GM21515 (cell line): Measurements from ENCODE around the gene SYAP1.
"Not testable (repeated sequence)": the region's sequence is repeated elsewhere in the genome, so short reads cannot be mapped to it uniquely, and the experiment has no call there.

Experiments used
- ATAC-seq: cut with Tn5 transposase; IDR thresholded peaks from one replicate; pipeline ENCODE4 v1.9.1; 2021; ENCODE audit not compliant: unreplicated experiment

Gene SYAP1

DNA sequence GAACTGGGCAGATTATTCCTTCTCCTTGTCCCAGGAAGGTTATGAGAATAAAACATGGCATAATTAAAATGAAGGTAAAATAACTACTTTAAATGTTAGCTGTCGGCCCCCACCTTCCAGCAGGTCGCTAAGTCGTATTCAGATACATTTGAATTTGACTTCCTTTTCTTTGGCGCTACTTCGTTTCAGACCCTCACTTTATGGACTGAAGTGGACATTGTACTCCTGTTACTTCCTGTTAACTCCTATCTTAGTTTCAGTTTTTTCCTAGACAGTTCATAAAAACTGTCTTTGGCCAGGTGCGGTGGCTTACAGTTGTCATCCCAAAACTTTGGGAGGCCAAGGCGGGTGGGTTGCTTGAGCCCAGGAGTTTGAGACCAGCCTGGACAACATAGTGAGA lies 5.7 kb downstream of the SYAP1 start:
- ATAC-seq, result no peak

DNA sequence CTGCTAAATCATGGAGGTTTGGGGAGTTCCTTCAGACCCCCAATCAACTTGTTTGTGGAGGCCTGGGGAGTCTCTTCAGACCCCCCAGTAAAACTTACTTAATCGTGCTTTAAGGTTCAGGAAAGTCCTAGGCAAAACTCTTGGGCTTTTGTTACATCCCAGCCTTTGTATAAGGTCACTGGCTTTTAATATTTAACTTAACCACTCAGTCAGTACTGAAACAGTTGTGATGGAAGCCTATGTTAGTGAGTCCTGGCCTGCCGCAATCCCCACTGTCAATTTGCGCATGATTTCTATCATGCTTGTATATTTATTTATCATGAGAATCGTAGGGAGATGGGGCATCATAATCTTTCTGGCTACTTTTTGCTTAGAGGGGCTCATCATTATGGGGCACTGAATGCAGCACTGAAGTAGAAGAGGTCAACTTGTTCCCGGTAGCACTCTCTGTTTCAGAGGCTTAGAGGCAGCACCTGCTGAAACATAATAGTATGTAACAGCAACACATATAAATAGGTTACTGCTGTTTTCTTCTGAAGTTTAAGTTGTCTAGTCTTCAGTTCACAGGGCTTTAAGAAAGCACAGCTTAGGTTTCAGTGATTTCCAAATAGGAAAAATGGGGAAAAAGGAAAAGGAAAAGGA lies 7.1 kb downstream of the SYAP1 start:
- ATAC-seq, result peak; percentile 74

GRCh38 chrX:16727637-16728036 lies 8.2 kb downstream of the SYAP1 start:
- ATAC-seq, result no peak

- no peak for ATAC-seq
These were observed 11.0 kb downstream of the SYAP1 start for GRCh38 chrX:16730450-16730849.

GRCh38 chrX:16733013-16733412 lies 13.6 kb downstream of the SYAP1 start:
- ATAC-seq, result no peak

GRCh38 chrX:16737024-16737423 lies 17.6 kb downstream of the SYAP1 start:
- no peak for ATAC-seq

- ATAC-seq, result no peak
These were observed 20.2 kb downstream of the SYAP1 start for GRCh38 chrX:16739574-16739973.

DNA sequence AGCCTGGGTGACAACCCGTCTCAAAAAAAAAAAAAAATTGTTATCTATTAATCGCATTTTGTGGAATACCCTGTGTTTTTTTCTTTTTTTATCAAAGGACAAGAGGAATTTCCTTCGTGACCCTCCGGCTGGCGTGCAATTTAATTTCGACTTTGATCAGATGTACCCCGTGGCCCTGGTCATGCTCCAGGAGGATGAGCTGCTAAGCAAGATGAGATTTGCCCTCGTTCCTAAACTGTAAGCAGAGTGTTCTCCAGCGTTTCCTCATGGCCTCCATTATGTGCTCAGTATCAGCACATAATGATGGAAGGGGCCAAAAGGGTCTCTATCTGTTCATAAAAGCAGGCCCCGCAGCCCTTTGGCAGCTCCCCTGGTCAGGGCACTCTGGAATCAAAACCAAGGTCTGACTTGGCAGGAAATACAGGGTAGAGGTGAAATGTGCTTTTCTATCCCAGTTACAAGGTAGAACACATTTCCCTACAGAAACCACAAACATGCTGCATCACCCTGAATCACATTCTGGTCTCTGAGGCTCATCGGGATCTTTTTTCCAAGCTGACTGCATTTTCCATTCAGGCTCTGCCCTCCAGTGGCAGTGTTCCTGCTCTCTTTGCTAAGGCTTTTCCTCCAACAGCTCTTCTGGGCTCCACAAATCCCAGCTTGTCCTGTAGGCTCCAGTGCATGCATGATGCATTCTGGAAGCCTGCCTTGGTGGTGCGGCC lies 24.4 kb downstream of the SYAP1 start:
- no peak for ATAC-seq

DNA sequence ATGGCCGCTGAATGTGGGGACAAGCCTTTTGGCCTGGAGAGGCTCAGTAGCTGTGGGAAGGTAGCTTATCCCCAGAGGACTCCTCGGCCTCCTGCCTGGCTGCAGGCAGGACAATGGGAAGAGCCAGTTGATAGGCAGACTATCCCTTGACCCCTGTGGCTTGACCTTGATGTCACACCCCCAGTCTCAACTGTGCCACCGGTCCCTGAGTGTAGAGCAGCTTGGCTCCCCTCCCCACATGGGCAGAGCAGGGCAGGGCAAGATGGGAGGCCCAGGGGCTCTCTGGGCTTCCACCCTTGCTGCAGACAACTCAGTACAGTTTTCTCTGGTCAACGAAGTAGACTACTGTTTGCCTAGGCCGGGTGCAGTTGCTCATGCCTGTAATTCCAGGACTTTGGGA lies 25.7 kb downstream of the SYAP1 start:
- ATAC-seq, result no peak

DNA sequence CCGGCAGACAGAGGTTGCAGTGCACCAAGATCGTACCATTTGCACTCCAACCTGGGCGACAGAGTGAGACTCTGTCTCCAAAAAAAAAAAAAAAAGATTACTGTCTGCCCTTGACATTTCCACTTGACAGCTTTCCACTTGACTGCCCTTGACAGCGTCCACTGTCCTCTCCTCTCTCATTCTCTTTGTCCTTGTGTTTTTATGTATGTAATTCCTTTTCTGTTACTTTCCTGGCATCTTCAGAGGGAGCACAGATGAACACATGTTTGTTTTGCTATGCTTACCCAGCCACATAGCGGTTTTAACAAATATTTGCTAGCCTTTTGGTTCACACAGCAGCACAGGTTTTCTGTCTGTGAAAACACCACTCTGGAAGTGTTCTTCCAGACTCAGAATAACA lies 26.2 kb downstream of the SYAP1 start:
- no peak for ATAC-seq

DNA sequence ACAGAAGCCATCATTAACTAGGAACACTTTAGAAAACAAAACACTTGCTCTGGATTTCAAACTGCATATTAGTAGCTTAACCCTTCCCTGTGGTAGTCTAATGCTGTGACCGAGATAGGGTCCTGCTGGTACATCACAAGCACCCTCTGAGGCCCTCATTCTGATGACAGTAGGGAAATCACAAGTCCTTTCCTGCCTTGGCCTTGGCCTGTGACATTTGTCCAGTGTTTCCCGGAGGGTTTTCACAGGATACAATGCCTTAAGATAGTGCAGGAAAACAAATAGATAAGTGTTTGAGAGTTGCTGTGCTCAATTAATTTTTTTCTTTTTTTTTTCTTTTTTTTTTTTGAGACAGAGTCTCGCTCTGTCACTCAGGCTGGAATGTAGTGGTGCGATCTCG lies 29.0 kb downstream of the SYAP1 start:
- no peak for ATAC-seq

GRCh38 chrX:16750136-16750535 lies 30.7 kb downstream of the SYAP1 start:
- no peak for ATAC-seq

DNA sequence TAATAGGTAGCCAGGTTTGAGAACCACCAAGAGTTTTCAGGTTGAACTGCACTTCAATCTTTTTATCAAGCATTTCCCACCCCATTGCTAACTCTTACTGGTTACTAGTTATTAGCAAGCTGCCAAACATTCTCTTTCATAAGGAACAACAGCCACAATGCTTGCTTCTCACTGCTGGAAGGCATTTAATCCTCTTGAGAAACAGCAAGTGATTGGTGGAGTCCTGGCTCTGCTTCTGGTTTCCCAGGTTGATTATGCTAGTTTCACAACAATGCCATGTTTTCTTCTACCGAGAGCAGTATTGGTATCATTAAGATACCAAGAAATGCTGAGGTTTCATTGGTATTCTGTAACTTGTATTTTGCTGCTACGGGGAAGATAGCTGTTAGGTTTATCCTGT lies 34.6 kb downstream of the SYAP1 start:
- ATAC-seq, result no peak

DNA sequence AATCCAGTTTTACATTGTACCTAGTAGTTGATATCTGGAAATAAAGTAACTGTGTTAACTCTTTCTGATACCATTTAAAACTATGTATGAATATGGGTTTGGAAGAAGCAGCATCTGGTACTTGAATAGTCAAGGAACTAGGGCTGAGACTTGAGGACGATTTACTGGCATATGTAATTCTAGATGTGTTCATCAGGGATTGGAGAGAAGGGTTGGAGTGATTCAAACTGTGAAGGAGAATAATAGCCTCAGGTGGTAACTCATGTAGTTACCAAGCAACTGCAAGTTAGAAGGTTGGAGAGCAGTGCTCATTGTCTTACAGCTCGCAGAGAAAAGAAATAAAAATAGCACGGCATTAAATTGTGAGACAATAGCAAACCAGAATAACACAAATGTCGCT lies 37.3 kb downstream of the SYAP1 start:
- ATAC-seq, result no peak

DNA sequence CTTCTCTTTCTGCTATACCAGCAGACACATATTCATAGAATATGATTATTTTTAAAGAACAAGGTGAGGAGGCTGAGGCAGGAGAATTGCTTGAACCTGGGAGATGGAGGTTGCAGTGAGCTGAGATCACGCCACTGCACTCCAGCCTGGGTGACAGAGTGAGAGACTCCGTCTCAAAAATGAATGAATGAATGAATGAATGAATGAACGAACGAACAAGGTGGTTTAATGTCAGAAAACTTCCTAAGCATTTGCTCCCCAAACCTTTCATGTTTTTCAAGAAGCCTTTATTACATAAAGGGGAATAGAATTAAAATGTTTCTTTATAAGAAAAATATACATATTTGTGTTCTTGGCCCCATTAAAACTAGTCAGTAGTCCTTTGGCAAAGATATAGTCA lies 42.1 kb downstream of the SYAP1 start:
- not testable (repeated sequence) for ATAC-seq

GRCh38 chrX:16762579-16762978 lies 43.2 kb downstream of the SYAP1 start:
- no peak for ATAC-seq

GRCh38 chrX:16765594-16765993 lies 46.2 kb downstream of the SYAP1 start:
- no peak for ATAC-seq

DNA sequence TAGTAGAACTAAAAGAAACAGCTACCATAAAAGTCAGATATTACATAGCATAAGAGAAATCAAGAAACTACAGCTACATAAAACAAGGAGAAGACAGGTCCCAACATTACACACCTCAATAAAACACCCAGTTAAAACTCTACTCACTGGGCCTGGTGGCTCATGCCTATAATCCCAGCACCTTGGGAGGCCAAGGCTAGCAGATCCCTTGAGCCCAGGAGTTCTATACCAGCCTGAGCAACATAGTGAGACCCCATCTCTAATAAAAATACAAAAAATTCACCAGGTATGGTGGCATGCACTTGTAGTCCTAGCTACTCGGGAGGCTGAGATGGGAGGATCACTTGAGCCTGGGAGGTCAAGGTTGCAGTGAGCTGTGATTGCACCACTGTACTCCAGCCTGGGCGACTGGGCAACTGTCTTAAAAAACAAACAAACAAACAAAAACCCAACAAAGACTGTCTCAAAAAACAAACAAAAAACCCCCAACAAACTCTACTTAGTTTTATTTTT lies 51.6 kb downstream of the SYAP1 start:
- no peak for ATAC-seq

- no peak for ATAC-seq
These were observed 52.3 kb downstream of the SYAP1 start for GRCh38 chrX:16771483-16772398.

- no peak for ATAC-seq
These were observed 53.0 kb downstream of the SYAP1 start for GRCh38 chrX:16772460-16772859.

DNA sequence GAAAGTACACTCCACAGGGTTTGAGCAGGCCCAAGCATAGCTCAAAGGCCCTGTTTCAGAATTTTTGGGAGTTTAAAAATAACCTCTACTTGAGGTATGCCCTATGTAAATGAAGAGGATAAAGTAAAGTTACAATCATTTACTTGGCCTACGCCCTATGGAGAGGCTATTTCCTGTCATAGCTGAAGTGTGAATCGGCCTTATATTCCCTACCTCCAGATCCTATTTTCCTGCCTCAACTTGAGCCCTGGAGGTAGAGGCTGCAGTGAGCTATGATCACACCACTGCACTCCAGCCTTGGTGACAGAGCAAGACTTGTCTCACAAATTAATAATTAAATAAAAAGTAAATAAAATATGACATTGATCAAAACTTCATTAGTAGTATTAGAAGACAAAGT lies 55.3 kb downstream of the SYAP1 start:
- ATAC-seq, result no peak

DNA sequence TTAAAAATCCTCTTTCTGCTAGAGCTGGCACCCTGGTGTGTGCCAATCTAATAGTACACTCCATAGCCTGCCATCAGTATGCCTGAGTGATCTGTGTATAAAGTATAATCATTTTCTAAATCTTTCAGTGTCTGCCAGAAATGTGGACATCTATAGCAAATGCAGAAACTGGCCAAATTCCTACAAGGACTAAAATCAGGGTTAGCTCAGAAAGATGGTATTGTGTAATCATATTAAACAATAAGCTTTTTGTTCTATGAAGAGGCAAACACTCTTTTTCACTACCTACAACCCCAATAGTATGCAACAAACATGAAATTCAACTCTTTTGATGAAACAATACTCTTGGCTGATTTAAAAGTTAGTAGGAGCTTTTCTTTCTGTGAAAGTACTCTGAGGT lies 59.1 kb downstream of the SYAP1 start:
- no peak for ATAC-seq
